ENCODE data around the gene DNAJC22. TPM values are rescaled to one million over a fixed set of nuclear protein-coding genes. Genes with fewer than 3 reads are reported as not detected.
A peak's percentile ranks its signal among the peaks of the same experiment; 100 is the strongest.

DNAJC22 gene
- total and polyA plus RNA-seq, 2 donors (not counting 1 experiment from before 2014, with no cell fraction given), result not detected

DNA sequence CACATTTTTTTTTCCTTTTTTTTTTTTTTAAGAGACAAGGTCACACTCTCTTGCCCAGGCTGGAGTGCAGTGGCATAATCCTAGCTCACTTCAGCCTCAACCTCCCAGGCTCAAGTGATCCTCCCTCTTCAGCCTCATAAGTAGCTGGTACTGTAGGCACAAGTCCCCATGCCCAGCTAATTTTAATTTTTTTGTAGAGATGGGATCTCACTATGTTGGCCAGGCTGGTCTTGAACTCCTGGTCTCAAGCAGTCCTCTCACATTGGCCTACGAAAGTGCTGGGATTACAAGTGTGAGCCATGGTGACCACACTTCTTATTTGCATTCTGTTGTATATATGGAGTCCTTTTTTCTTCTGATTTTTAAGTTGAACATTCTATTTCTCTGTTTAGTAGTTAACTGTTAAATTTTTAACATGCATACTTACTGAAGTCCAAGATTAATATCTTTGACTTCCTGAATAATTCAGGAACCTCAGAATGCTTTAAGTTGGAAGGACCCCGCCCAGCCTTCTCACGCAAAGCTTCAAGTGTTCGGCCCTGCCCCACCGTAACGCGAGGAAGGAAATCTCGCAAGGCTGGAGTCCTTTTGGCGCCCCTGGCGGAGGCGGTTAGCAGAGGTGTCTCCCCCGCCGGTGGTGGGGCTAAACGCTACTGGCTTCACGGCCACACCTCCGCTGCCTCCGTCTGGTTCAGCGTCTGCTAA is 42.1 kb downstream of the DNAJC22 start:
- CTCF ChIA-PET, result interaction anchor here (1.0 to 2.0 kb wide), 8 partner anchors 16 to 454 kb away, joined by 3 to 8 read pairs (median 4); partner anchors contain the start of genes BCDIN3D and SPATS2
- DNase-seq (peak; percentile 63), ATAC-seq (ENCODE audit: low read depth) (peak; percentile 93)
- TF ChIP-seq, protein P1, sequence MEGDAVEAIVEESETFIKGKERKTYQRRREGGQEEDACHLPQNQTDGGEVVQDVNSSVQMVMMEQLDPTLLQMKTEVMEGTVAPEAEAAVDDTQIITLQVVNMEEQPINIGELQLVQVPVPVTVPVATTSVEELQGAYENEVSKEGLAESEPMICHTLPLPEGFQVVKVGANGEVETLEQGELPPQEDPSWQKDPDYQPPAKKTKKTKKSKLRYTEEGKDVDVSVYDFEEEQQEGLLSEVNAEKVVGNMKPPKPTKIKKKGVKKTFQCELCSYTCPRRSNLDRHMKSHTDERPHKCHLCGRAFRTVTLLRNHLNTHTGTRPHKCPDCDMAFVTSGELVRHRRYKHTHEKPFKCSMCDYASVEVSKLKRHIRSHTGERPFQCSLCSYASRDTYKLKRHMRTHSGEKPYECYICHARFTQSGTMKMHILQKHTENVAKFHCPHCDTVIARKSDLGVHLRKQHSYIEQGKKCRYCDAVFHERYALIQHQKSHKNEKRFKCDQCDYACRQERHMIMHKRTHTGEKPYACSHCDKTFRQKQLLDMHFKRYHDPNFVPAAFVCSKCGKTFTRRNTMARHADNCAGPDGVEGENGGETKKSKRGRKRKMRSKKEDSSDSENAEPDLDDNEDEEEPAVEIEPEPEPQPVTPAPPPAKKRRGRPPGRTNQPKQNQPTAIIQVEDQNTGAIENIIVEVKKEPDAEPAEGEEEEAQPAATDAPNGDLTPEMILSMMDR (IDR thresholded peaks at IDR 0.05), result peak; percentile 60
- no peak for TF ChIP-seq EZH2 (IDR thresholded peaks at IDR 0.05; ENCODE audit: borderline replicate concordance, insufficient read depth, low read depth, low read length, poor library complexity, severe bottlenecking)
- H3K4me1 ChIP-seq (ENCODE audit: control insufficient read depth in 2 of 2, insufficient read depth in 2 of 2, low read length in 2 of 2), result no peaks in the 10 kb centered on the region
- WGBS (ENCODE audit: insufficient coverage), result 62% methylated on average over 18 of the region's 18 CpGs
- peak overlapping the region; percentile 61 for H2AFZ ChIP-seq (ENCODE audit: insufficient read depth, low read depth, low read length, poor library complexity, severe bottlenecking)
- peaks cover 17% of the 10 kb centered on the region for H3K79me2 ChIP-seq (ENCODE audit: control insufficient read depth, insufficient read depth, low read length)
- peak overlapping the region; percentile 49 for H3K4me2 ChIP-seq (replicated peaks; ENCODE audit: low read depth, low read length, poor library complexity, severe bottlenecking)
- POLR2A ChIA-PET, result interaction anchor here (0.6 to 0.7 kb wide), 3 partner anchors 22 to 190 kb away, joined by 4 to 6 read pairs (median 5); no protein-coding TSS in a partner anchor
- no peaks in the 10 kb centered on the region for H3K9me3 Mint-ChIP-seq (ENCODE audit: insufficient read depth)
- intact Hi-C loops (cut with micrococcal nuclease), result no loop called here
- H4K20me1 ChIP-seq (ENCODE audit: control insufficient read depth, insufficient read depth, low read length, poor library complexity, severe bottlenecking), result no peaks in the 10 kb centered on the region
- peaks cover 5% of the 10 kb centered on the region for H3K4me1 Mint-ChIP-seq
- H3K27ac Mint-ChIP-seq, result no peak overlapping the region
- H3K27me3 ChIP-seq (replicated peaks in 1 of 4; ENCODE audit: control extremely low read depth in 1 of 4, control insufficient read depth in 3 of 4, insufficient read depth in 4 of 4, low read length in 3 of 4), result no peaks in the 10 kb centered on the region
- peaks cover 0 to 3% (median 0%) of the 10 kb centered on the region in 3 donors for H3K9me3 ChIP-seq (ENCODE audit: control extremely low read depth in 1 of 3, control insufficient read depth in 2 of 3, insufficient read depth in 1 of 3, low read length in 2 of 3)
- peak overlapping the region in 2 of 5 experiments; percentile 20 to 36 for H3K4me3 ChIP-seq (ENCODE audit: control extremely low read depth in 1 of 5, extremely low read depth in 1 of 5, insufficient read depth in 1 of 5, low read depth in 2 of 5, low read length in 4 of 5)
- peak overlapping the region; percentile 20 for H3K9ac ChIP-seq (ENCODE audit: low read length)
- peak overlapping the region; percentile 41 for H3K4me3 Mint-ChIP-seq
- H3K36me3 ChIP-seq (replicated peaks in 1 of 2; ENCODE audit: control extremely low read depth in 1 of 2, control insufficient read depth in 1 of 2, extremely low read depth in 1 of 2, insufficient read depth in 2 of 2, low read length in 1 of 2), result peaks cover 0 to 4% of the 10 kb centered on the region in 2 experiments
- H3K27me3 Mint-ChIP-seq, result no peaks in the 10 kb centered on the region
- no peak overlapping the region for H3K27ac ChIP-seq (ENCODE audit: low read length in 2 of 2)

DNA sequence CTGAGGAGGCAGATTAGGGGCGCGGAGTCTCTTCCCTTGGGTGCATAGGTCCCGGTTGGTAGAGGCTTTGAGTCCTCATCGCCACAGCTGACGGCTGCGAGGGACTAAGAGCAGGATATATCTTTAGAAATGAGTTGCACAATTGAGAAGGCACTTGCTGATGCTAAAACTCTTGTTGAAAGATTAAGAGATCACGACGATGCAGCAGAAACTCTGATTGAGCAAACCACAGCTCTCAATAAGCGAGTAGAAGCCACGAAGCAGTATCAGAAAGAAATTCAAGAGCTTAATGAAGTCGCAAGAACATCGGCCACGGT is 42.7 kb downstream of the DNAJC22 start:
- Mint-ChIP-seq H3K27ac (no peak overlapping the region), H3K4me1 (peaks cover 5% of the 10 kb centered on the region), H3K27me3 (no peaks in the 10 kb centered on the region), H3K4me3 (peak overlapping the region; percentile 41), H3K9me3 (ENCODE audit: insufficient read depth) (no peaks in the 10 kb centered on the region)
- Histone ChIP-seq H3K27me3 (replicated peaks in 1 of 4; ENCODE audit: control extremely low read depth in 1 of 4, control insufficient read depth in 3 of 4, insufficient read depth in 4 of 4, low read length in 3 of 4) (no peaks in the 10 kb centered on the region), H3K36me3 (replicated peaks in 1 of 2; ENCODE audit: control extremely low read depth in 1 of 2, control insufficient read depth in 1 of 2, extremely low read depth in 1 of 2, insufficient read depth in 2 of 2, low read length in 1 of 2) (peaks cover 0 to 4% of the 10 kb centered on the region in 2 experiments), H3K4me3 (ENCODE audit: control extremely low read depth in 1 of 5, extremely low read depth in 1 of 5, insufficient read depth in 1 of 5, low read depth in 2 of 5, low read length in 4 of 5) (peak overlapping the region in 2 of 5 experiments; percentile 20 to 36), H3K4me2 (replicated peaks; ENCODE audit: low read depth, low read length, poor library complexity, severe bottlenecking) (peak overlapping the region; percentile 49), H3K27ac (ENCODE audit: low read length in 2 of 2) (no peak overlapping the region), H3K9me3 (ENCODE audit: control extremely low read depth in 1 of 3, control insufficient read depth in 2 of 3, insufficient read depth in 1 of 3, low read length in 2 of 3) (peaks cover 0 to 3% (median 0%) of the 10 kb centered on the region in 3 donors), H3K4me1 (ENCODE audit: control insufficient read depth in 2 of 2, insufficient read depth in 2 of 2, low read length in 2 of 2) (no peaks in the 10 kb centered on the region), H3K79me2 (ENCODE audit: control insufficient read depth, insufficient read depth, low read length) (peaks cover 19% of the 10 kb centered on the region), H4K20me1 (ENCODE audit: control insufficient read depth, insufficient read depth, low read length, poor library complexity, severe bottlenecking) (no peaks in the 10 kb centered on the region), H3K9ac (ENCODE audit: low read length) (peak overlapping the region; percentile 20), H2AFZ (ENCODE audit: insufficient read depth, low read depth, low read length, poor library complexity, severe bottlenecking) (peak overlapping the region; percentile 61)
- TF ChIP-seq, protein P1 (IDR thresholded peaks at IDR 0.05), result peak; percentile 9
- no peak for TF ChIP-seq EZH2 (IDR thresholded peaks at IDR 0.05; ENCODE audit: borderline replicate concordance, insufficient read depth, low read depth, low read length, poor library complexity, severe bottlenecking)
- DNase-seq (no peak), ATAC-seq (ENCODE audit: low read depth) (no peak)
- POLR2A ChIA-PET, result no interaction called here
- CTCF ChIA-PET, result interaction anchor here (0.6 to 2.0 kb wide), 6 partner anchors 19 to 134 kb away, joined by 3 to 8 read pairs (median 4); partner anchors contain the start of gene SPATS2
- WGBS (ENCODE audit: insufficient coverage), result 87% methylated on average over 13 of the region's 13 CpGs
- intact Hi-C loops (cut with micrococcal nuclease), result no loop called here

Data from B cell (primary cell).